Heart right ventricle (tissue), 16 donors: ENCODE results near the gene CBLL1. TPM values are rescaled to one million over a fixed set of nuclear protein-coding genes. Genes with fewer than 3 reads are reported as not detected.

ENCODE experiments used
- ATAC-seq, 8 donors: fragments of 200-7000 bp; cut with Tn5 transposase; one replicate each; pipeline ENCODE4 v1.9.1; 2020; ENCODE audit warnings: mild to moderate bottlenecking in 8 of 8, moderate library complexity in 8 of 8, moderate number of reproducible peaks in 1 of 8
- DNase-seq, 2 donors: peaks; one replicate each; pipeline ENCODE4 v3.0.0-alpha.2; 2020
- H3K27ac ChIP-seq, 10 donors: fragments of 200-600 bp; sonication (generic) in 2 of 10; one replicate each; pipeline versions ENCODE4 v1.5.0 to v1.8.0; 2020 to 2022; ENCODE audit warnings: mild to moderate bottlenecking in 3 of 10
- H3K27me3 ChIP-seq, 7 donors: fragments of 200-600 bp; one replicate each; pipeline ENCODE4 v1.8.0; 2021 to 2022; ENCODE audit warnings: mild to moderate bottlenecking in 2 of 7
- H3K36me3 ChIP-seq, 9 donors: fragments of 200-600 bp; sonication (generic) in 1 of 9; one replicate each; pipeline versions ENCODE4 v1.5.0 to v1.8.0; 2020 to 2022; ENCODE audit warnings: mild to moderate bottlenecking in 2 of 9
- H3K4me1 ChIP-seq, 9 donors: fragments of 200-600 bp; sonication (generic) in 1 of 9; one replicate each; pipeline versions ENCODE4 v1.5.0 to v1.8.0; 2020 to 2022; ENCODE audit warnings: mild to moderate bottlenecking in 4 of 9
- H3K4me3 ChIP-seq, 10 donors: fragments of 200-600 bp; sonication (generic) in 2 of 10; one replicate each; pipeline versions ENCODE4 v1.5.0 to v1.8.0; 2020 to 2022; ENCODE audit warnings: mild to moderate bottlenecking in 7 of 10, moderate library complexity in 2 of 10
- H3K9me3 ChIP-seq, 11 donors: fragments of 200-600 bp in 10 of 11; sonication (generic) in 2 of 11; one replicate each; pipeline versions ENCODE4 v1.5.0 to v1.8.0; 2013 to 2022; ENCODE audit warnings: mild to moderate bottlenecking in 2 of 11, control low read depth in 1 of 11, moderate library complexity in 1 of 11
- WGBS, 2 donors: extraction: QIAGEN DNeasy Blood & Tissue Kit; methylation state at CpG; one replicate each; pipeline ENCODE4 v1.1.7; 2013; ENCODE audit warnings: inconsistent platforms in 1 of 2; 5-methylcytosine and 5-hydroxymethylcytosine counted together
- intact Hi-C, 10 donors: fragments of 100-400 bp; cut with DNase I; formaldehyde crosslinking; loops; one replicate each; pipeline versions ENCODE4 v1.11.1 to v1.14.2; 2022
- polyA plus RNA-seq, 2 donors: library from polyadenylated mRNA; stranded (reverse); fragments of 200-250 nt; gene quantifications; one replicate each; pipeline ENCODE4 v1.2.3, GENCODE V29; 2013
- total RNA-seq, 10 donors: library from RNA; stranded (reverse); fragmentation: NEBNext Ultra II Directional in 3 of 10; extraction: Animal tissue kit (Norgen Biotek cat#: 25700) in 3 of 10; gene quantifications; one replicate each; pipeline versions ENCODE4 v1.2.1 to v1.2.4, GENCODE V29; 2021 to 2023
- TF ChIP-seq, protein P1 (sequence below), 9 donors: fragments of 200-600 bp; sonication (generic) in 2 of 9; IDR thresholded peaks; one replicate each; pipeline versions ENCODE4 v1.5.0 to v1.8.0; 2021 to 2022; ENCODE audit warnings: antibody characterized with exemption in 9 of 9, mild to moderate bottlenecking in 5 of 9, moderate library complexity in 1 of 9
- donor health status: Arrhythmogenic right ventricular cardiomyopathy.
- donor health status: ischemic (EF 13 %, LVEDD 7.1; RV severe dilation, severe dysfunction).
- donor health status: healthy with polysubstance abuse.
- donor health status: DM: no; HTN: yes; CAD: no.
- donor health status: DM: no; HTN: no; CAD: no.
- donor health status: ischemic (EF 25% LVEDD 6.9; RV normal size, moderate dysfunction).
- donor health status: ischemic (EF 25% LVEDD 5.7; RV mildly dilated, moderate dysfunction).
- donor health status: healthy.
- donor health status: DM: yes; HTN: yes; CAD: no.
- donor health status: Ischemic cardiomyopathy.
- donor health status: ischemic (EF 35%, LVEDD 5.7; RV mildly dilated, moderate dysfunction).
- donor health status: nonischemic (EF 11% LVEDD 7.7; RV severe dilation, severe dysfunction).
- donor health status: DM: yes; HTN: yes; CAD: no.
- donor health status: PGD.
- donor health status: ischemic (EF 29% LVEDD 5.4; RV normal size, mild dysfunction).
- donor health status: nonischemic (EF 23%, LVEDD 6.1; RV moderate dilation, normal function).

CBLL1 gene
- total and polyA plus RNA-seq, 12 donors = 4.6 to 31.3 (median 22.3) TPM

- TF ChIP-seq, protein P1, sequence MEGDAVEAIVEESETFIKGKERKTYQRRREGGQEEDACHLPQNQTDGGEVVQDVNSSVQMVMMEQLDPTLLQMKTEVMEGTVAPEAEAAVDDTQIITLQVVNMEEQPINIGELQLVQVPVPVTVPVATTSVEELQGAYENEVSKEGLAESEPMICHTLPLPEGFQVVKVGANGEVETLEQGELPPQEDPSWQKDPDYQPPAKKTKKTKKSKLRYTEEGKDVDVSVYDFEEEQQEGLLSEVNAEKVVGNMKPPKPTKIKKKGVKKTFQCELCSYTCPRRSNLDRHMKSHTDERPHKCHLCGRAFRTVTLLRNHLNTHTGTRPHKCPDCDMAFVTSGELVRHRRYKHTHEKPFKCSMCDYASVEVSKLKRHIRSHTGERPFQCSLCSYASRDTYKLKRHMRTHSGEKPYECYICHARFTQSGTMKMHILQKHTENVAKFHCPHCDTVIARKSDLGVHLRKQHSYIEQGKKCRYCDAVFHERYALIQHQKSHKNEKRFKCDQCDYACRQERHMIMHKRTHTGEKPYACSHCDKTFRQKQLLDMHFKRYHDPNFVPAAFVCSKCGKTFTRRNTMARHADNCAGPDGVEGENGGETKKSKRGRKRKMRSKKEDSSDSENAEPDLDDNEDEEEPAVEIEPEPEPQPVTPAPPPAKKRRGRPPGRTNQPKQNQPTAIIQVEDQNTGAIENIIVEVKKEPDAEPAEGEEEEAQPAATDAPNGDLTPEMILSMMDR (IDR thresholded peaks at IDR 0.05) = no peak
- ATAC-seq = no peak
- Histone ChIP-seq H3K27ac (no peak overlapping the region), H3K27me3 (no peaks in the 10 kb centered on the region), H3K9me3 (no peaks in the 10 kb centered on the region), H3K4me1 (no peaks in the 10 kb centered on the region), H3K4me3 (no peak overlapping the region), H3K36me3 (peaks cover 0 to 100% (median 36%) of the 10 kb centered on the region in 9 donors)
- intact Hi-C loops = loop anchor here in 3 of 10 donors (5.0 to 10.0 kb wide), 2 partner anchors 390 to 398 kb away; no protein-coding TSS in a partner anchor
- no peak for DNase-seq
- 98 to 99% methylated on average over 2 of the region's 2 CpGs for whole genome bisulfite sequencing, 2 donors
Measured at GRCh38 chr7:107754642-107755041, 10.7 kb downstream of the CBLL1 start.

GRCh38 chr7:107758667-107759066 lies 14.7 kb downstream of the CBLL1 start:
- no peak for ATAC-seq
- H3K27ac ChIP-seq = no peak overlapping the region
- H3K4me1 ChIP-seq = no peaks in the 10 kb centered on the region
- WGBS, 2 donors = 97 to 100% methylated on average over 1 of the region's 1 CpG
- H3K4me3 ChIP-seq = no peak overlapping the region
- TF ChIP-seq, protein P1 (IDR thresholded peaks at IDR 0.05) = no peak
- no peaks in the 10 kb centered on the region for H3K9me3 ChIP-seq
- DNase-seq = no peak
- peaks cover 0 to 84% (median 36%) of the 10 kb centered on the region in 9 donors for H3K36me3 ChIP-seq
- no peaks in the 10 kb centered on the region for H3K27me3 ChIP-seq
- intact Hi-C loops = loop anchor here in 2 of 10 donors (10.0 kb wide), 1 partner anchor 386 kb away; no protein-coding TSS in a partner anchor

DNA sequence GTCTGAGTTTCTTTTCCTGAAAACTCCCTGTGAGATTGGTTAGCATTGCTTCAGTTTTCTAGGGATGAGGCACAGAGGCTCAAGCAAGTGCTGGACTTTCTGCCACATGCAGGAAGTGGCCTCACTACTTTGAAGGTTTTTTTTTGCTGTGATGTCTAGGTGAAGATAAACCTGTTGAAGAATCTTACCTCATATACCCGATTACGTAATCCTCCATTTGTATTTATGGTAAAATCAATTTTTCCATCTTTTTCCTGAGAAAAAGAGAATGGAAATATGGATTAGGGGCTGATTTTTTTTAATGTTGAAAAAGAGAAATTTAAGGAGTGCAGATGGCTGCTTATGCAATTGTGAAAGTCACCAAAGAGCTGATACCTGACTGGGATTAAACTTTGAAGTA lies 23.4 kb downstream of the CBLL1 start:
- TF ChIP-seq, protein P1 (IDR thresholded peaks at IDR 0.05) = no peak
- no peak for ATAC-seq
- DNase-seq = no peak

DNA sequence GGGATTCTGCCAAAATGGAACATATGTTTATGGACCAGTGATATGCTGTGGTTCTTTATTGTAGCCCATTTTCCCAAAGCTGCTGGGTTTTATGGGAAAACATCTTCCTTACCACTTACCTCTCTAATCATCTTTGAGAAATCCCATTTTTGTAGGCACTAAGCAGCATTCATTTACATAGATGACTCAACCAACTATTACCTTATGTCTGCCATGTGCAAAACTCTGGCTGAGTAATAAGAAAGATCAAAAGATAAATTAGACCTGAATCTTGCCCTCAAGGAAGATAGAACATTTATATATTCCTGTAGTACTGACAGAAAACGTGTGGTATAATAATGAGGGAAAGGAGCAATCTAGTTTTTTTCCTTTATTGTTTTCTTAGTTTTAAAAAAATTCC lies 24.3 kb downstream of the CBLL1 start:
- no peak overlapping the region for H3K4me3 ChIP-seq
- no peaks in the 10 kb centered on the region for H3K4me1 ChIP-seq
- no peak for DNase-seq
- no peak for ATAC-seq
- no peaks in the 10 kb centered on the region for H3K36me3 ChIP-seq
- TF ChIP-seq, protein P1 (IDR thresholded peaks at IDR 0.05) = no peak
- intact Hi-C loops = loop anchor here in 1 of 10 donors (10.0 kb wide), 1 partner anchor 97 kb away; no protein-coding TSS in a partner anchor
- 68 to 91% methylated on average over 1 of the region's 1 CpG for WGBS, 2 donors
- H3K9me3 ChIP-seq = no peaks in the 10 kb centered on the region
- H3K27ac ChIP-seq = no peak overlapping the region
- no peaks in the 10 kb centered on the region for H3K27me3 ChIP-seq

More for the DNA sequence above, 23.4 kb downstream of the CBLL1 start:
- no peaks in the 10 kb centered on the region for H3K4me1 ChIP-seq
- H3K27ac ChIP-seq = no peak overlapping the region
- no peaks in the 10 kb centered on the region for H3K9me3 ChIP-seq
- no peaks in the 10 kb centered on the region for H3K36me3 ChIP-seq
- intact Hi-C loops = loop anchor here in 1 of 10 donors (10.0 kb wide), 1 partner anchor 97 kb away; no protein-coding TSS in a partner anchor
- 97 to 98% methylated on average over 2 of the region's 2 CpGs for WGBS, 2 donors
- H3K4me3 ChIP-seq = no peak overlapping the region
- H3K27me3 ChIP-seq = no peaks in the 10 kb centered on the region
